HEK293 (cell line): ENCODE results near the gene APOE.

ENCODE experiments used
- CTCF ChIP-seq: fragments of 450-650 bp; formaldehyde crosslinking; IDR thresholded peaks from 2 replicates; pipeline ENCODE4 v1.5.1; 2016; ENCODE audit warnings: missing biosample characterization, missing genetic modification characterization
- GLIS2 ChIP-seq: fragments of 450-650 bp; formaldehyde crosslinking; IDR thresholded peaks from 2 replicates; pipeline ENCODE4 v1.5.1; 2016; ENCODE audit warnings: missing biosample characterization, missing genetic modification characterization
- REST ChIP-seq: fragments of 450-650 bp; formaldehyde crosslinking; IDR thresholded peaks from 2 replicates; pipeline ENCODE4 v1.5.1; 2016; ENCODE audit warnings: missing biosample characterization, missing genetic modification characterization
- ZBTB17 ChIP-seq: fragments of 450-650 bp; formaldehyde crosslinking; IDR thresholded peaks from 2 replicates; pipeline ENCODE4 v1.5.1; 2016; ENCODE audit warnings: missing biosample characterization, missing genetic modification characterization
- ZBTB21 ChIP-seq: fragments of 450-650 bp; formaldehyde crosslinking; IDR thresholded peaks from 2 replicates; pipeline ENCODE4 v1.5.1; 2017; ENCODE audit warnings: missing biosample characterization, missing genetic modification characterization
- ZBTB44 ChIP-seq: fragments of 450-650 bp; IDR thresholded peaks from 2 replicates; pipeline ENCODE4 v1.5.1; 2018; ENCODE audit warnings: missing biosample characterization, mild to moderate bottlenecking, missing genetic modification characterization
- ZBTB7A ChIP-seq: fragments of 450-650 bp; formaldehyde crosslinking; IDR thresholded peaks from 2 replicates; pipeline ENCODE4 v1.5.1; 2016; ENCODE audit warnings: low read depth, missing biosample characterization, missing genetic modification characterization
- ZNF121 ChIP-seq: fragments of 450-650 bp; formaldehyde crosslinking; IDR thresholded peaks from 2 replicates; pipeline ENCODE4 v1.5.1; 2016; ENCODE audit warnings: missing biosample characterization, missing genetic modification characterization
- ZNF18 ChIP-seq: fragments of 450-650 bp; formaldehyde crosslinking; IDR thresholded peaks from 2 replicates; pipeline ENCODE4 v1.5.1; 2016; ENCODE audit warnings: missing biosample characterization, missing genetic modification characterization
- ZNF23 ChIP-seq: fragments of 450-650 bp; formaldehyde crosslinking; IDR thresholded peaks from 2 replicates; pipeline ENCODE4 v1.5.1; 2016; ENCODE audit warnings: missing biosample characterization, missing genetic modification characterization, borderline replicate concordance
- ZNF398 ChIP-seq: fragments of 450-650 bp; formaldehyde crosslinking; IDR thresholded peaks from 2 replicates; pipeline ENCODE4 v1.5.1; 2017; ENCODE audit warnings: missing biosample characterization, missing genetic modification characterization
- ZNF473 ChIP-seq: fragments of 450-650 bp; formaldehyde crosslinking; IDR thresholded peaks from 2 replicates; pipeline ENCODE4 v1.5.1; 2017; ENCODE audit warnings: missing biosample characterization, missing genetic modification characterization
- ZNF677 ChIP-seq: fragments of 450-650 bp; IDR thresholded peaks from 2 replicates; pipeline ENCODE4 v1.5.0; 2018; ENCODE audit warnings: missing biosample characterization, mild to moderate bottlenecking, missing genetic modification characterization, moderate library complexity

GRCh38 chr19:44957526-44957925, 51.9 kb downstream of the APOE start:
- TF ChIP-seq REST (no peak), GLIS2 (no peak), ZNF18 (tag by site-specific recombination) (no peak), CTCF (no peak), ZNF677 (tag by site-specific recombination) (no peak), ZBTB17 (tag by site-specific recombination) (no peak), ZNF23 (tag by site-specific recombination) (no peak), ZNF121 (no peak), ZBTB21 (tag by site-specific recombination) (no peak), ZBTB44 (tag by site-specific recombination) (no peak), ZNF473 (tag by site-specific recombination) (no peak), ZBTB7A (no peak), ZNF398 (tag by site-specific recombination) (no peak)
